GM21447 (cell line): Measurements from ENCODE around the gene RERE.

ENCODE experiments used
- ATAC-seq: cut with Tn5 transposase; IDR thresholded peaks from one replicate; pipeline ENCODE4 v1.9.1; 2021; ENCODE audit not compliant: unreplicated experiment

The RERE gene

DNA sequence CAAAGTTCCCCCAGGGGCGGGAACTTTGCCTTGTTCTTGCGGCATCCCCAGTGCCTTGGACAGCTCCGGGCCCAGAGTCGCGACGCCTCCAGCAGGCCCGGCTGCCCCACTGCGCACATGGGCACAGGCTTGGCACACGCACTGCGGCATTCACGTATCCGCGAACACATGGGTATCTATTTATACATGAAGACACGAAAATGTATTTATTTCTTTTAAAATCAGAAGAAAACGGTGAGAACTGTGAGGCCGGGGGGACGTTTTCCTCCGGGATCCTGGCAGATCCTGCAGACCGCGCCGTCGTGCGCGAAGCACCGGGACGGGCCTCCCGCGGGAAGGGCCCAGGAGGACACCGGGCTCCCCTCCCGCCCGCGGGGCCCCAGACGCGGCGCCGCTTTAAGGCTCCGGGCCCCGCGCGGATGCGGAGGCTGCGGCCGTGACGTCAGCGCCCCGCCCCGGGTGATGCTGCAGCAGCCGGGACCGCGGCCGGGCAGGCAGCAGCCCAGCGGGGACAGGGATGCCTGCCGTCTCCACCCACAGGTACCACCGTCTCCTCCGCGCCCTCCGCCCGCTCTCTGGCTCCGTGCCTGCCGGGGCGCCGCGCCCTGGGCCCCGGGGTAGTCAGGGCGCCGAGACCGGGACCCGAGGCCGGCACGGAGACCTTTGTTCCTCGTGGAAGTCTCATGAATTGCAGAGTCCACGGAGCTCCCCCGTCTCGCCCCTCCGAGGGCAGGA is 499.6 kb downstream of the RERE start, which contains the start of gene SLC45A1:
TSS of gene SLC45A1 (plus strand) at position 468 of the 735 bp plus-strand sequence. CDS start 6,216 bp downstream, outside the sequence.
- no peak for ATAC-seq

DNA sequence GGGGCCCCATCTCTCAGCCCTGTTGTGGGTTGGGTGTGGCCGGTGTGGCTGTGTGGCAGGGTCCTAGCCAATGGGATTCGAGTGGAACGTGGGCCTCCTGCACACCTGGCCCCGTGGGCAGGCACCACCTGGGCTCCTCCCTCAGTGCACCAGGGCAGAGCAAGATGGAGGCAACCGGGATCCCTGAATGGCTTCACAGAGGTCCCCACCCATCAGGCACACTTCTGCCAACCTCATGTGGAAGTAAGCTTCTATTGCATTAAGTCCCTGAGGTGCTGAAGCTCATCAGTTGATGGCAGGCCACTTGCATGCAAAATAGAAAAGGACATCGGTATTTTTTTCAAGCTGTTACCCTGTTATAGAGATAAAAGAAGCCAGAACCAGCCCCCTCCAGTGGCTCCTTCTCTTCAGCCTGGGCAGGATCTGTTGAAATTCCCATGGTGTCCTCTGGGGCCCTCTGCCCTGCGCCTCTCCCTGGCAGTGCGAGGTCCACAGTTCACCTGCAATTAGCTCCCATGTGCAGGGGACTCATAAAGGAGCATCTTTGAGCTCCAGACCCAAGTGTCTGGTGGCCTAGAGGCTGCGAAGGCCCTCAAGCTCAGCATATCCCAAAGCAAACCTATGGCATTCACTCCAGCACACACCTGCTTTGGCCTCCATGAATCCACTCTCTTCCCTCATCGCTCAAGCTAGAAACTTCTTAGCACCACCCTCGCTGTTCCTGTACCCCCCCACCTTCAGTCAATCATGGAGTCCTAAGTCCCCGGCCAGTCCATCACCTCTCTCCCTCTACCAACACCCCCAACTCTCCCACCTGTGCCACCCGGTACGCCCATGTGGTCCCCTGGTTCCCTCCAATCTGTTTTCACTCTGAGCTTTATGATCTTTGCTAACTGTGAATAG is 501.6 kb downstream of the RERE start:
- ATAC-seq, result no peak

DNA sequence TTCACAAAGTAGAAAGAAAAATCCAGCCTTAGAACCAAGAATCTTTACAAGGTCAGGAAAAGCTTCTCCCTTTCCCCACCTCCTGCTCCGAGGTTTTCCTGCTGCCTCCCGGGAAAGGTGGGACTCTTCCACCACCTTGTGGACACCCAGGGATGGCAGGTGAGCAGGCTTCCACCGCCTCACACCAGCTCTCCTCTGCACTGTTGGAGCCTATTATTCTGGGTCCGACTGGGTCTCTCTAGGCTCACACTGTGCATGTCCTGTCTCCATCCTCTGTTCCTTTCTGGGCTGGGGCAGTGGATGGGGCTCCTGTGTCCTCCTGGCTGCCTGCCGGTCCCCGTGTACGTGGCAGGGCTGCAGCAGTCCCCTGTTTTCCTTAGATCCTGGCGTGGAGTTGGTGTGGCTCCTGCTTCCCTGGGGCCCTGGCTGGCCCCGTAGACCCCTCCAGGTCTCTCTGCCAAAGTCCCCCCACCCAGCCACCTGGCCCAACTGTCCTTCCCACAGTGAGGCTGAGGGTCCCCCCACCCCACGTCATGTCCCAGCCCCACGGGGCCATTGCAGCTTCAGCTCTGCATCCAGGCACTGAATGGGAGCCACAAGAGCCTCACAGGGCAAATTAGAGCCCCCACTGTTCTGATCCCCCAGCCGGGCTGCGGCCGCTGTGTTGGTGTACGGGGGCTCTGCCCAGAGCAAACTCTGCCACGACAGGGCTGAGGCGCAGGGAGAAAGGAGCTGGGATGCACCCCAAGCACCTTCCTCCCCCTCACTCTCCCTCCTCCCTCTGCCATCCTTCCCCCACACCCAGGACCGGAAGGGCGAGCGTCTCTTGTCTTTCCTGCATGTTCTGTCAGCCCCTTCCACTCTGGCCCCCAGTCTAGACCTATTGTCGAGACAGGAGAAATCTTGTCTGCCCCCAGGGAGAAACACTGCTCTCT is 502.8 kb downstream of the RERE start:
- ATAC-seq, result no peak

- no peak for ATAC-seq
These were observed 504.2 kb downstream of the RERE start for GRCh38 chr1:8313231-8313630.

GRCh38 chr1:8312235-8313218 is 504.9 kb downstream of the RERE start:
- ATAC-seq, result no peak

DNA sequence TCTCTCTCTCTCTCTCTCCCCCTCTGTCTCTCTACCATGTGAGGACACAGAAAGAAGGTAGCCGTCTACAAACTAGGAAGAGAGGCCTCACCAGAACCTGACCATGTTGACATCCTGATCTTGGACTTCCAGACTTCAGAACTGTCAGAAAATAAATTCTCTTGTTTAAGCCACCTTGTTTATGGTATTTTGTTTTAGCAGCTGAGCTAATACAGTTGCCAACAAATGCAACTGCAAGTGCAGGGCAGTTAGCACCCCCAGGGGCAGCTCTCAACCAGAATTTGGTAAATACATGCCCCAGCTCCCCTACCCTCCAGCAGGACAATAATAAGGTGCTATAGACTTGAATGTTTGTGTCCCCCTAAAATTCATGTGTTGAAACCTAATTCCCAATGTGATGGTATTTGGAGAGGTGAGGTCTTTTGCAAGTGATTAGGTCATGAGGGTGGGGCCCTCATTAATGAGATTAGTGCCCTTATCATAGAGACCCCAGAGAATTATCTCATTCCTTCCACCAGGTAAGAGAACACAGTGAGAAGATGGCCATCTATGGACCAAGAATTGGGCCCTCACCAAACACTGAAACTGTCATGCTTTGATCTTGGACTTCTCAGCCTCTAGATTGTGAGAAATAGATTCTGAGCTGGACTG is 506.2 kb downstream of the RERE start:
- no peak for ATAC-seq

DNA sequence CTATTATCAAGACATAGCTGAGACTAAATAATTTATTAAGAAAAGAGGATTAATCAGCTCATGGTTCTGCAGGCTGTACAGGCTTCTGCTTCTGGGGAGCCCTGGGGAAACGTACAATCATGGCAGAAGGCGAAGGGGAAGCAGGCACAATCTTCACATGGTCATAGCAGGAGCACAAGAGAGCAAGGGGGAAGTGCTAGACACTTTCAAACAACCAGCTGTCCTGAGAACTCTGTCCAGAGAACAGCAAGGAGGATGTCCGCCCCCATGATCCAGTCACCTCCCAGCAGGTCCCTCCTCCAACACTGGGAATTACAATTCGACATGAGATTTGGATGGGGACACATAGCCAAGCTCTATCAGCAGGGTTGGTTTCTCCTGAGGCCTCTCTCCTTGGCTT is 509.8 kb downstream of the RERE start:
- ATAC-seq, result no peak

- ATAC-seq, result no peak
These were observed 513.6 kb downstream of the RERE start for GRCh38 chr1:8303876-8304275.

DNA sequence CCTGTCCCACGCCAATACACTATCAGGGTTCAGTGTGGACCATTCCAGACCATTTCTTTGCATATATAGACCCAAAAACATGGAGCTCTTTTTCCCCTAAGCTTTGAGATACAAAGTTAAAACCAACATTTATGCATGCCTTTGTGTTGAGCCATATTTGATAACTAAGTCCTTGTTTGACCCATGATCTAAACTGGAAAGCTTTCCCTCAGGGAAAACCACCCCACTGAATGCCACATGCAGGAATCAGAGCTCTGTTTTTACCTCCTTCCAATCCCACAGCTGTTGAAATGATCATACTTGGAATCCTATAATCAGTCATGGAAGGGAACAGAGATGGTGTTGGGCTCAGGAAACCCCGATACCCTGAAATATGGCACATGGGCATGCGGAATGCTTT is 514.3 kb downstream of the RERE start:
- ATAC-seq, result no peak
